Neuron (in vitro differentiated cells): ENCODE measurements around the gene BANF2.

Experiments used
- H2AFZ ChIP-seq: one replicate; pipeline ENCODE4 v1.6.1; 2013; ENCODE audit warnings: low read depth, mild to moderate bottlenecking, inconsistent platforms, low read length, moderate library complexity
- H3K27me3 ChIP-seq: one replicate; pipeline ENCODE4 v1.6.1; 2013; ENCODE audit warnings: low read length; ENCODE audit not compliant: insufficient read depth
- H3K36me3 ChIP-seq: one replicate; pipeline ENCODE4 v1.6.1; 2013; ENCODE audit warnings: low read length; ENCODE audit not compliant: insufficient read depth
- H3K4me1 ChIP-seq: one replicate; pipeline ENCODE4 v1.6.1; 2013; ENCODE audit warnings: low read length; ENCODE audit not compliant: insufficient read depth
- H3K4me3 ChIP-seq: 2 replicates; pipeline ENCODE4 v1.5.1; 2013; ENCODE audit warnings: mild to moderate bottlenecking, low read length, moderate library complexity
- H3K9me3 ChIP-seq: one replicate; pipeline ENCODE4 v1.6.1; 2013; ENCODE audit warnings: low read length

BANF2 gene

GRCh38 chr20:17728074-17728473 is 28.3 kb downstream of the BANF2 start:
- Histone ChIP-seq H2AFZ (no peak overlapping the region), H3K4me3 (no peak overlapping the region), H3K9me3 (no peaks in the 10 kb centered on the region), H3K27me3 (peaks cover 9% of the 10 kb centered on the region), H3K4me1 (no peaks in the 10 kb centered on the region), H3K36me3 (no peaks in the 10 kb centered on the region)

GRCh38 chr20:17730071-17730470 is 30.3 kb downstream of the BANF2 start:
- Histone ChIP-seq H3K4me1 (peaks cover 1% of the 10 kb centered on the region), H3K9me3 (no peaks in the 10 kb centered on the region), H3K4me3 (no peak overlapping the region), H2AFZ (no peak overlapping the region), H3K36me3 (no peaks in the 10 kb centered on the region), H3K27me3 (peaks cover 9% of the 10 kb centered on the region)

GRCh38 chr20:17731233-17731632 is 31.5 kb downstream of the BANF2 start:
- H3K4me1 ChIP-seq: peaks cover 8% of the 10 kb centered on the region
- H3K9me3 ChIP-seq: no peaks in the 10 kb centered on the region
- no peak overlapping the region for H2AFZ ChIP-seq
- H3K27me3 ChIP-seq: peaks cover 8% of the 10 kb centered on the region
- no peak overlapping the region for H3K4me3 ChIP-seq
- H3K36me3 ChIP-seq: no peaks in the 10 kb centered on the region

- H3K36me3 ChIP-seq: no peaks in the 10 kb centered on the region
- no peaks in the 10 kb centered on the region for H3K9me3 ChIP-seq
- no peak overlapping the region for H3K4me3 ChIP-seq
- H3K4me1 ChIP-seq: peaks cover 8% of the 10 kb centered on the region
- peaks cover 9% of the 10 kb centered on the region for H3K27me3 ChIP-seq
- no peak overlapping the region for H2AFZ ChIP-seq
These were observed 33.2 kb downstream of the BANF2 start for GRCh38 chr20:17732907-17733521.

- Histone ChIP-seq H3K4me1 (peaks cover 8% of the 10 kb centered on the region), H3K27me3 (peaks cover 9% of the 10 kb centered on the region), H3K9me3 (no peaks in the 10 kb centered on the region), H3K36me3 (no peaks in the 10 kb centered on the region), H2AFZ (no peak overlapping the region), H3K4me3 (no peak overlapping the region)
These were observed 34.1 kb downstream of the BANF2 start for GRCh38 chr20:17733767-17734304.

GRCh38 chr20:17734374-17734773 is 34.6 kb downstream of the BANF2 start:
- H3K4me3 ChIP-seq: no peak overlapping the region
- H3K9me3 ChIP-seq: no peaks in the 10 kb centered on the region
- H3K4me1 ChIP-seq: peaks cover 8% of the 10 kb centered on the region
- H3K36me3 ChIP-seq: no peaks in the 10 kb centered on the region
- H3K27me3 ChIP-seq: peaks cover 9% of the 10 kb centered on the region
- no peak overlapping the region for H2AFZ ChIP-seq

- Histone ChIP-seq H2AFZ (peak overlapping the region; percentile 81), H3K4me3 (peak overlapping the region; percentile 13), H3K9me3 (no peaks in the 10 kb centered on the region), H3K27me3 (peaks cover 9% of the 10 kb centered on the region), H3K36me3 (no peaks in the 10 kb centered on the region), H3K4me1 (peaks cover 8% of the 10 kb centered on the region)
These were observed 35.5 kb downstream of the BANF2 start for GRCh38 chr20:17735206-17735804.

GRCh38 chr20:17735959-17736621 is 36.3 kb downstream of the BANF2 start:
- no peaks in the 10 kb centered on the region for H3K9me3 ChIP-seq
- H2AFZ ChIP-seq: no peak overlapping the region
- peaks cover 9% of the 10 kb centered on the region for H3K27me3 ChIP-seq
- H3K36me3 ChIP-seq: no peaks in the 10 kb centered on the region
- no peak overlapping the region for H3K4me3 ChIP-seq
- peaks cover 8% of the 10 kb centered on the region for H3K4me1 ChIP-seq

- H3K4me1 ChIP-seq: peaks cover 8% of the 10 kb centered on the region
- no peak overlapping the region for H2AFZ ChIP-seq
- no peak overlapping the region for H3K4me3 ChIP-seq
- H3K9me3 ChIP-seq: no peaks in the 10 kb centered on the region
- H3K27me3 ChIP-seq: peaks cover 3% of the 10 kb centered on the region
- H3K36me3 ChIP-seq: no peaks in the 10 kb centered on the region
These were observed 38.4 kb downstream of the BANF2 start for GRCh38 chr20:17738154-17738553.

- H3K4me3 ChIP-seq: no peak overlapping the region
- no peak overlapping the region for H2AFZ ChIP-seq
- H3K9me3 ChIP-seq: no peaks in the 10 kb centered on the region
- H3K4me1 ChIP-seq: no peaks in the 10 kb centered on the region
- peaks cover 1% of the 10 kb centered on the region for H3K27me3 ChIP-seq
- no peaks in the 10 kb centered on the region for H3K36me3 ChIP-seq
These were observed 41.5 kb downstream of the BANF2 start for GRCh38 chr20:17741220-17741619.

- H3K4me1 ChIP-seq: no peaks in the 10 kb centered on the region
- no peaks in the 10 kb centered on the region for H3K9me3 ChIP-seq
- H3K36me3 ChIP-seq: no peaks in the 10 kb centered on the region
- H2AFZ ChIP-seq: no peak overlapping the region
- H3K27me3 ChIP-seq: no peaks in the 10 kb centered on the region
- no peak overlapping the region for H3K4me3 ChIP-seq
These were observed 43.0 kb downstream of the BANF2 start for GRCh38 chr20:17742731-17743130.

- Histone ChIP-seq H3K27me3 (no peaks in the 10 kb centered on the region), H3K9me3 (no peaks in the 10 kb centered on the region), H3K4me1 (no peaks in the 10 kb centered on the region), H2AFZ (no peak overlapping the region), H3K4me3 (no peak overlapping the region), H3K36me3 (no peaks in the 10 kb centered on the region)
These were observed 43.9 kb downstream of the BANF2 start for GRCh38 chr20:17743677-17744076.

GRCh38 chr20:17747431-17747846 is 47.7 kb downstream of the BANF2 start:
- H3K9me3 ChIP-seq: no peaks in the 10 kb centered on the region
- no peaks in the 10 kb centered on the region for H3K4me1 ChIP-seq
- no peaks in the 10 kb centered on the region for H3K36me3 ChIP-seq
- no peak overlapping the region for H3K4me3 ChIP-seq
- H2AFZ ChIP-seq: no peak overlapping the region
- no peaks in the 10 kb centered on the region for H3K27me3 ChIP-seq
